GM19324 (cell line): ENCODE data around the gene STK38L.

Experiments used
- ATAC-seq: cut with Tn5 transposase; IDR thresholded peaks from one replicate; pipeline ENCODE4 v1.9.1; 2021; ENCODE audit warnings: mild to moderate bottlenecking, moderate library complexity; ENCODE audit not compliant: unreplicated experiment, low FRiP score

The STK38L gene

DNA sequence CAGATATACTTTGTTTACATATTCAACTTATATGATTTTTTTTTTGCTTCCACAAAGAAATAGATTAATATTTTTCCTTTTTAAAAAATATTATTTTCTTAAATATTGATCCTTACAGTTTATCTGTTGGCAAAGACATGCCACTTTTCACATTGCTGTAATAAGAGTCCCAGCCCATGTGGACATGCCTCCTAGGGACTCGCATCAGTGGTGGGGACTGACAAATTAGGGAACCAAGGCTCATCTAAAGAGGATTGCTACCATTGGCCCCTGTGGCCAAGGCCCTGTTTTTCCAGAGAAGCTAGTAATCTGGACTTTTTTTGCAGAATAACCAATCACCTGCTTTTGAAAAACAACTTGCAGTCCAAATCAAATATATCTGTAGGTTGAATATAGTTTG, 60.8 kb downstream of the STK38L start:
- ATAC-seq = no peak

- ATAC-seq = no peak
Measured at GRCh38 chr12:27305673-27306456, 61.8 kb downstream of the STK38L start.

- ATAC-seq = peak; percentile 57
Measured at GRCh38 chr12:27309293-27309994, 65.4 kb downstream of the STK38L start.

DNA sequence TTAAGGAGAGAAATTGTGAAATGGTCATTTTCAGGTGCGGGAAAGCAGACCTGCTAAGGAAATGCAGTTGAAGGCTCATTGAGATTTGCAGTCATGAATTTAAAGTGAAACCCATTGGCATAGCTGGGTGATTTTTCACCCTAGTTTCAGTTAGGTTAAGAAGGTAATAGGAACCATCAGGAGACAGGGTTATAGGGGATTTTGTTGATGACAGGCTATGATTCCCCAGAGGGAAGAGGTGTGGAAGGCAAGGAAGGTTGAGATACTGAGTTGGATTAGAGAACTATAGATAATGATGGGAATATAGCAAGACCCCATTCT, 65.9 kb downstream of the STK38L start:
- ATAC-seq = no peak

DNA sequence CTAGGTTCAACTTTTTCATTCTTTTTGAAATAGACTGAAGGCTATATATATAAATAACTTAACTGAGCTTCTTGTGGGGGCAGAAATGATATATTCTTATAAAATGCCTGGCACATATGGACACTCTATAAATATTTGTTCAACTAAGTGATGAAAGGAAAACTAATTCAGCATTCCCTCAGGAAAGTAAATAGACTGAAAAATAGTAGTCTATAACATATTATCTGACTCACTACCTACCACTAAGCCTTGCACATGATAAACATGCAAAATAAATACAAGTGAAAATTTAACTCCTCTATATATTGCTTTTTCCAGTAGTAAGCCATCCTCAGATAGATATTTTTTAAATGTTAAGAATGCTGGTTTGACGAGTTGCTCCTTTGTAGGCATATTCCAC, 72.9 kb downstream of the STK38L start:
- no peak for ATAC-seq

GRCh38 chr12:27319409-27319808, 75.3 kb downstream of the STK38L start:
- no peak for ATAC-seq

GRCh38 chr12:27319848-27320247, 75.8 kb downstream of the STK38L start:
- no peak for ATAC-seq

DNA sequence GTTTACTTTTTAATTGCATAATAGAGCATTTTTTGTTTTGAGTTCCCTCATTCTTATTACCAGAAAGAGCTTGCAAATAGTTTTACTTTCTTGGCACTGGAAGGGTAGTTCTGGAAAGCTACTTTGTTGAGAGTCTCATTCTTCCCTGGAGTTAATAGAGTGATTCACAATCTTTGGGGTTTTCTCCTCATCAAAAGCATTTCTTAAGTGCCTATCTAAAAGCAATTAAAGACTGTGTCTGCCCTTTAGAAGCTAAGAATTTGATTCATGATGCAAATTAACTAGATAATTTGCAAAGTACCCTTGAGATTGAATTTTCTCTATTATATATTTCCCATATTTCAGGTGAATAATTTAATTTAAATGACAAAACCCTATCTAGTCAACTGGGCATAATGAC, 80.4 kb downstream of the STK38L start:
- ATAC-seq = no peak

GRCh38 chr12:27330846-27331245, 86.8 kb downstream of the STK38L start:
- ATAC-seq = no peak

DNA sequence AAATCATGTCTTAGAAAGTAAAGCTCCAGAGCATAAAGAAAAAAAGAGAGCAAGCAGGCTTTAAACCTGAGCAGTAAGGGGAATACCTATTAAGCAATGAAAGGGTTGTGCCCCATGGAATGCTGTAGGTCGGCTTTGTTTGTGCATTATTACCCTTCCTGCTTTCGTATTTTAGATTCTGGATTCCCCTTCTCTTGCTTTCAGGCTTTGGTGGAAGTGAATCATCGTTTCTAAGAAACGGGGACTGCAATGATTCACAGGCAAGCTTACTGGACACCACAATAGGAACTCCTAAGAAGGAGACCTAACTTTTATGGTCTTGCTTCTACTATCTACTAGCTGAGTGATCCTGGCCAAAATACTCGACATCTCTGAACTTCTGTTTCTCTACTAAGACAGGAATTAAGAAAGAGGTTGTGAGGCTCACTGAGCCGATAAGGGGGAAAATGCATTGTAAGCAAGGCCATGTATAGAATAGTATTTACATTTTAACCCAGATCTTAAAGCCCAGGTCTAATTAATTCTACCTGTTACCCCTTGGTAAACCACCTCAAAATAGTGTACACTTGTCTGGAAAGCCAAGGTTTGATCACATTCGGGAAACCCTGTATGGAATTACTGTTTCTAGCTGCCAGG, 87.3 kb downstream of the STK38L start:
- ATAC-seq = no peak

- no peak for ATAC-seq
Measured at GRCh38 chr12:27331927-27332324, 87.8 kb downstream of the STK38L start.

DNA sequence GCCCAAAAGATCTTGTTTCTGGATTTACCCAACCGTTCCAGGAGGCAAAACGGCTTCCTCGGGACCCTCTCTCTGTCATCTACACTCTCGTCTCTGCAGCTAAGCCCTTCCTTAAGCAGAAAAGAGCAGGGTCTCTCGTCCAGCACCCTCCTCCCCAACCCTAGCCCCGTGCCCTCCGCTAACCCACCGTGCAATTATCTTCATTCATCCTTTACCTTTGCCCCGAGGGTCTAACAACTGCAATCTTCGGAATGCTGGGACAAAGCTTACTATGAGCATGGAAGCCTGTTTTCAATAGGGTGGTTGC, 88.3 kb downstream of the STK38L start:
- no peak for ATAC-seq

DNA sequence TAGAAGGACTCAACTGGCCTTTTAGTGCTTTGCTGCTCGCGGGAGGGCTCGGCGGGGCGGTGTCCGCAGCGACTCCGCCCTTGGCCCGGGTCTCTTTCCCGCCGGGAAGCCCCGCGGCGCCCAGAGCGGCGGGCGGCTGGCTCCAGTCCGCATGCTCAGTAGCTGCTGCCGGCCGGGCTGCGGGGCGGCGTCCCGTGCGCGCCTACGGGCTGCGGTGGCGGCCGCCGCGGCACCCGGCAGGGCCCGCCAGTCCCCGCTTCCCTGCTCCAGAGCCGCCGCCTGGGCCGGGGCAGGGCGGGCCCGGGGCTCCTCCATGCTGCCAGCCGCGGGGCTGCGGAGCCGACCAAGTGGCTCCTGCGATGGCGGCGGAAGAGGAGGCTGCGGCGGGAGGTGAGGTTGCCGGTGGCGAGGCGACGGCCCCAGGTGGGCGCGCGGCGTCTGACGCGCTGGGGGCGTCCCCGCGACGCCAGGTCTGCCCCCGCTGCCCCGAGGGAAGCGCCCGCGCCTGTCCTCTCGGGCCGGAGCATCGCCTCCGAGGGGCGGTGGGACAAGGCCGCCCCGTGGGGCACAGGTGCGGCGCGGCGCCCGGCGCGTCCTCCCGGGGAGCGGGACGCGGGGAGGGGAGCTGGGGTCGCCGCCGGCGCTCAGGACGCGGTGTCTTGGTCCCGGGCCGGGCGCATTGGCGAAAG, 88.8 kb downstream of the STK38L start, which contains the start of gene BMAL2:
Gene BMAL2, plus strand, starts transcription at position 123 of the 689 bp plus-strand sequence. Its CDS starts 237 bp downstream, at position 360.
- peak; percentile 43 for ATAC-seq

DNA sequence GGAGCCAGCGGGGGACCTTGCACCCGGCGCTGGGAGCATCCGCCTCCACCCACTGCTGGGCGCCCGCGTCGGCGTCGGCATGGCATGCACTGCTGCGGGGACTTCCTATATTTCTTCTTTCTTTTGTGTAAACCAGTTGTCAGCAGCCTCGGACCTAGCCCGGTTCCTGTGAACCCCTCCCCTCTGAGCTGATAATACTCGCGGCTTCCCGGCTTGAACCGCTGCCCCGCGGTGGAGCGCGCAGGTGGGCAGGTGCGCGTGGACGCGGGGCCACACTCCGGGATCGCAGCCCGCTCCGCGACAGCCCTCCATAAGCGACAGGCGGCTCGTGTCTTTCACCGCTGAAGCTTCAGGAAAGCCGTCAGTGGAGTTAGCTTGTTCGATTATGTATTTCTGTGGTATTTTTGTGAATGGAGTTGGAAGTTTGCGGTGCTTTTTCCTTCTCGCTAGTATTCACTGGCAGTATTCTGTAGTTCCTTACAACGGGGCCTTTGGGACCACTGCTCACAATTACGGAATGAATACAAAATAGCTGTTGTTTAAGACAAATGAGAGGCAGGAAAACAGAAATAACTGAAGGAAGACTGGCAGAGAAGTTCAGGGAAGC, 89.4 kb downstream of the STK38L start:
- peak; percentile 29 for ATAC-seq

DNA sequence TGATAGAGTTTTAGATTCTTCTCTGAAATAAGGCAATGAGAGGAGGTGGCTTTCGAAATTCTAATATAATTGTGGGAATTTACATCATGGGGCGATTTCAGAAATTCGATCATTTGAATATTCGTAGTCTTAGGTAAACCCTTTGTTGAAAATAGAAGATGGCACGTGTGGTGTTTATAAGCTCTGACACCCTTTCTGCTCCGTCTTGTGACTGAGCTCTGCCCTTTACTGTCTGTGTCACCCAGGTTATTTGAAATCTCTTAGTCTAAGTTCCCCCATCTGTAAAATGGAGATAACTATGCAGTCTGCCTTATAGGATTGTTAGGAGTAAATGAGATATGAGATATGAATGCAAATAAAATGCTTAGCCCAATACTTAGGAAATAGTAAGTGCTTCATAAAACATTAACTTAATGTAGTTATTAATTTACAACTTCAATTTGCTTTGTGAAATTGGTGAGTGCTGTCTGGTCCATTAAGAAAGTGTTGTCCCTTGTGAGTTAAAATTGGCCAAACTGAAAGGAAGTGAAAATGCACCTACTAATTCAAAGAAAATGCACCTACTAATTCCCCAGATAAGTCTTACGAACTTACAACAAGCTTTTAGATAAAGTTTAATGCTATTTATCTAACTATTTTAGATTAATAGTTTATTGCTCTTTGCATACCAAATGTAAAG, 90.1 kb downstream of the STK38L start:
- no peak for ATAC-seq

DNA sequence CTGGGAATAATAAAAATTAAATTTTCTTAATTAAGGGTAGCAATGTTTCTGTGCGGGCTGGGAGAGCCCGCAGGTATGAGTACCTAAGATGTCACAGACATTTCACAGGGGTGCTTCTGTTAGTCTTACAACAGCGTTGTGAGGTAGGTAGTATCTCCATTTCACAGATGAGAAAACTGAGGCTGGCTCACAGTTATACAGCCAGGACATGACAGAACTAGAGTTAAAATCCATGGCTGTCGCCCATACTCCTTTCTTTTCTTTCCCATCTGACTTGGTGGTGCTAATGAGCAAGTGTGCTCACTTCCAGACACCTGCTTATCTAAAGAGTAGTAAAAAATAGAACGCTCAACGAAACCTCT, 90.6 kb downstream of the STK38L start:
- no peak for ATAC-seq

GRCh38 chr12:27335364-27336281, 91.5 kb downstream of the STK38L start:
- no peak for ATAC-seq

GRCh38 chr12:27336282-27336653, 92.2 kb downstream of the STK38L start:
- no peak for ATAC-seq

DNA sequence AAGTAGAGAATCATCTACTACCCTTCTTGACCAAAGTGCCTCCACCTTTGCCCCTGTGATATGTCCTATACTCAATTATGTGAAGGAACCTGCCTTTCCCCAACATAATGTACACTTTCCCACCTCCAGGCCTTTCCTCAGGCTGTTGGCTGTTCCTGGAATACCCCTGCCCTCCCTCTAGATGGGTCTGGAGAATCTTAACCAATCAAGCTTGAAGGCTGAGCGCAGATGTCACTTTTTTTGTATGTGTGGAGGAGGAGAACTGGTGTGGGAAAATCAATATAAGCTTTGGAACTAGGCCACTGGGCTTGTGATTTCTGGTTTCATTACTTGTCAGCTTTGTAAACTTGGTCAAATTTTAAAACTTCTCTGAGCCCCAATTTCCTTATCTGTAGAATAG, 93.3 kb downstream of the STK38L start:
- no peak for ATAC-seq
